Body of pancreas (tissue), 4 donors: Measurements from ENCODE around the gene ITPR2.

Source experiments
- POLR2A ChIP-seq, 3 donors: fragments of 450-650 bp; IDR thresholded peaks; one replicate each; pipeline ENCODE4 v1.6.1; 2016; ENCODE audit warnings: antibody characterized with exemption in 3 of 3, mild to moderate bottlenecking in 2 of 3
- TF ChIP-seq, protein P1 (sequence below), 7 experiments: fragments of 450-650 bp in 4 of 7; fragments of 200-600 bp in 3 of 7; sonication (generic) in 3 of 7; IDR thresholded peaks; one replicate each; pipeline ENCODE4 v1.5.1; 2016 to 2019; ENCODE audit warnings: antibody characterized with exemption in 7 of 7

DNA sequence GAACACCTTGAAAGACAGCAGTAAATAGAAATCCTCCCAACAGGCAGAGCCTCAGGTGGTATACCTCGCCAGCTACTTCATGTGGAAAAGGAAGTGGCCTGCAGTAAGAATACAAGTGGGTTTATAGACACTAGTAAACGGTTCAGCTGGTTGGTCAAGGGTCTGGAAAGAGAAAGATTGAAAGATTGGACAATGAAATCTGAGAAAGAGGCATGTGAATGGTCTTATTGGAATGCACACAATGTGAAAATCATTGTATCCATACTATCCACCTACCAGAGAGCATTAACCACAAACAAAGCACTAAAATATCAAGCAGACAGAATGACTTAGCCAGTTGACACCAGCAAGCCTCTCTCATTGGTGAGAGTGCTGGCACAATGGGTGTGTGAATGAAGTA lies 539.4 kb downstream of the ITPR2 start:
- no peak for TF ChIP-seq POLR2A (IDR thresholded peaks at IDR 0.05)
- TF ChIP-seq, protein P1, sequence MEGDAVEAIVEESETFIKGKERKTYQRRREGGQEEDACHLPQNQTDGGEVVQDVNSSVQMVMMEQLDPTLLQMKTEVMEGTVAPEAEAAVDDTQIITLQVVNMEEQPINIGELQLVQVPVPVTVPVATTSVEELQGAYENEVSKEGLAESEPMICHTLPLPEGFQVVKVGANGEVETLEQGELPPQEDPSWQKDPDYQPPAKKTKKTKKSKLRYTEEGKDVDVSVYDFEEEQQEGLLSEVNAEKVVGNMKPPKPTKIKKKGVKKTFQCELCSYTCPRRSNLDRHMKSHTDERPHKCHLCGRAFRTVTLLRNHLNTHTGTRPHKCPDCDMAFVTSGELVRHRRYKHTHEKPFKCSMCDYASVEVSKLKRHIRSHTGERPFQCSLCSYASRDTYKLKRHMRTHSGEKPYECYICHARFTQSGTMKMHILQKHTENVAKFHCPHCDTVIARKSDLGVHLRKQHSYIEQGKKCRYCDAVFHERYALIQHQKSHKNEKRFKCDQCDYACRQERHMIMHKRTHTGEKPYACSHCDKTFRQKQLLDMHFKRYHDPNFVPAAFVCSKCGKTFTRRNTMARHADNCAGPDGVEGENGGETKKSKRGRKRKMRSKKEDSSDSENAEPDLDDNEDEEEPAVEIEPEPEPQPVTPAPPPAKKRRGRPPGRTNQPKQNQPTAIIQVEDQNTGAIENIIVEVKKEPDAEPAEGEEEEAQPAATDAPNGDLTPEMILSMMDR (IDR thresholded peaks at IDR 0.05): no peak
